Lower lobe of right lung (tissue), 2 donors: ENCODE data around the gene ANKLE1. TPM values are rescaled to one million over a fixed set of nuclear protein-coding genes. Genes with fewer than 3 reads are reported as not detected.
A peak's percentile ranks its signal among the peaks of the same experiment; 100 is the strongest.

ENCODE experiments used
- ATAC-seq, 2 donors: fragments of 200-7000 bp; cut with Tn5 transposase; one replicate each; pipeline ENCODE4 v1.9.1; 2020 to 2022; ENCODE audit warnings: mild to moderate bottlenecking in 2 of 2, moderate library complexity in 2 of 2
- DNase-seq: peaks from one replicate; pipeline ENCODE4 v3.0.0-alpha.2; 2020
- H3K27ac ChIP-seq: fragments of 200-600 bp; one replicate; pipeline ENCODE4 v1.8.0; 2022
- H3K27me3 ChIP-seq: fragments of 200-600 bp; one replicate; pipeline ENCODE4 v1.8.0; 2022; ENCODE audit warnings: low read depth
- H3K36me3 ChIP-seq: fragments of 200-600 bp; one replicate; pipeline ENCODE4 v1.8.0; 2022; ENCODE audit warnings: mild to moderate bottlenecking
- H3K4me1 ChIP-seq: fragments of 200-600 bp; one replicate; pipeline ENCODE4 v1.8.0; 2022
- H3K4me3 ChIP-seq: fragments of 200-600 bp; one replicate; pipeline ENCODE4 v1.8.0; 2022; ENCODE audit warnings: mild to moderate bottlenecking
- H3K9me3 ChIP-seq: fragments of 200-600 bp; one replicate; pipeline ENCODE4 v1.8.0; 2022
- intact Hi-C: fragments of 100-400 bp; cut with DNase I; formaldehyde crosslinking; loops from one replicate; pipeline ENCODE4 v1.11.0; 2022
- long read RNA-seq: library from polyadenylated mRNA; unstranded; transcript quantifications from one replicate; pipeline ENCODE4 v2.0.0, GENCODE V29; 2021
- total RNA-seq: library from RNA; stranded (reverse); fragmentation: NEBNext Ultra II Directional; extraction: Animal tissue kit (Norgen Biotek cat#: 25700); gene quantifications from one replicate; pipeline ENCODE4 v1.2.1, GENCODE V29; 2021
- TF ChIP-seq, protein P1 (sequence below): fragments of 200-600 bp; IDR thresholded peaks from one replicate; pipeline ENCODE4 v1.8.0; 2022; ENCODE audit warnings: antibody characterized with exemption, mild to moderate bottlenecking
- donor health status: DM: no; HTN: yes; CAD: no; lungs with severe emphysema.

Gene ANKLE1, protein sequence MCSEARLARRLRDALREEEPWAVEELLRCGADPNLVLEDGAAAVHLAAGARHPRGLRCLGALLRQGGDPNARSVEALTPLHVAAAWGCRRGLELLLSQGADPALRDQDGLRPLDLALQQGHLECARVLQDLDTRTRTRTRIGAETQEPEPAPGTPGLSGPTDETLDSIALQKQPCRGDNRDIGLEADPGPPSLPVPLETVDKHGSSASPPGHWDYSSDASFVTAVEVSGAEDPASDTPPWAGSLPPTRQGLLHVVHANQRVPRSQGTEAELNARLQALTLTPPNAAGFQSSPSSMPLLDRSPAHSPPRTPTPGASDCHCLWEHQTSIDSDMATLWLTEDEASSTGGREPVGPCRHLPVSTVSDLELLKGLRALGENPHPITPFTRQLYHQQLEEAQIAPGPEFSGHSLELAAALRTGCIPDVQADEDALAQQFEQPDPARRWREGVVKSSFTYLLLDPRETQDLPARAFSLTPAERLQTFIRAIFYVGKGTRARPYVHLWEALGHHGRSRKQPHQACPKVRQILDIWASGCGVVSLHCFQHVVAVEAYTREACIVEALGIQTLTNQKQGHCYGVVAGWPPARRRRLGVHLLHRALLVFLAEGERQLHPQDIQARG
- 0.92 TPM for total RNA-seq
- long read RNA-seq, partial matches to known transcripts: 1 of 2 reads
- long read RNA-seq, other reads (novel, unspliced or antisense): 0 of 2 reads

DNA sequence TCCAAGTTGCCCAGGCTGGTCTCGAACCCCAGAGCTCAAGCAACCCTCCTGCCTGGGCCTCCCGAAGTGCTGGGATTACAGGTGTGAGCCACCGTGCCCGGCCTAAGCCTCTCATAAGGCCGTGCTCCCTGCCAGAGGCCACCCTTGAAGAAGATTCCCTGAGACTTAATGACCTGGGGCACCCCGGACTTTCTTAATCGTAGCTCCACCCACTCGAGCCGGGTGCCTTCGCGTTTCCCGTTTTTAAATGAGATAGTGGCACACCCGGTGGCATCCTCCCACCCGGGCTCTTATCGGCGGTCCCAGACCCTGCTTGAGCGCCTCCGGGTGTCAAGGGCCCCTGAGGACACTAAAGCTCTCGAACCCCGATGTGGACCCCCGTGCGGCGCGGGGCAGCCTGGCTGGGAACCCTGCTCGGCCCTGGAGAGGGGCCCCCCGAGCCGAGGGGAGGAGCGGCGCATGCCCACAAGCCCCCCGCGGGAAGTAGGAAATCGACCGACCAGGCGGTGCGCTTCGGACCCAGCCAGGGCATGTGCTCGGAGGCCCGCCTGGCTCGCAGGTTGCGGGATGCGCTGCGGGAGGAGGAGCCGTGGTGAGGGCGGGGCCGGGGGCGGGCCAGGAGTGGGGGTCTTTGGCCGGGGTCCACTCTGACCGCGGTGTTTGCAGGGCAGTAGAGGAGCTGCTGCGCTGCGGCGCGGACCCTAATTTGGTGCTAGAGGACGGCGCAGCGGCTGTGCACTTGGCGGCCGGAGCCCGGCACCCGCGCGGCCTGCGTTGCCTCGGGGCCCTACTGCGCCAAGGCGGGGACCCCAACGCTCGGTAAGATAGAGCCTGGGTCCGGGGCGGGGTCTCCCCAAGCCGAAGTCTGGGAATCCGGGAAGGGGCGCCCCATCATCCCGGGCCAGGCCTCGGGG lies at the start of gene ANKLE1:
Gene ANKLE1, plus strand, starts transcription at position 511 of the 914 bp plus-strand sequence. Its CDS starts 20 bp downstream, at position 531.
- H3K4me1 ChIP-seq: peaks cover 20% of the 10 kb centered on the region
- DNase-seq (peak; percentile 78), ATAC-seq (peak; percentile 41 to 54)
- H3K27me3 ChIP-seq: peaks cover 20% of the 10 kb centered on the region
- peaks cover 28% of the 10 kb centered on the region for H3K36me3 ChIP-seq
- H3K9me3 ChIP-seq: no peaks in the 10 kb centered on the region
- intact Hi-C loops: loop anchor here (10.0 kb wide), 1 partner anchor 207 kb away; the partner anchor contains the start of genes HAUS8 and MYO9B
- H3K4me3 ChIP-seq: peak within 1 kb of the TSS; percentile 49
- no peak within 1 kb of the TSS for H3K27ac ChIP-seq
- TF ChIP-seq, protein P1, sequence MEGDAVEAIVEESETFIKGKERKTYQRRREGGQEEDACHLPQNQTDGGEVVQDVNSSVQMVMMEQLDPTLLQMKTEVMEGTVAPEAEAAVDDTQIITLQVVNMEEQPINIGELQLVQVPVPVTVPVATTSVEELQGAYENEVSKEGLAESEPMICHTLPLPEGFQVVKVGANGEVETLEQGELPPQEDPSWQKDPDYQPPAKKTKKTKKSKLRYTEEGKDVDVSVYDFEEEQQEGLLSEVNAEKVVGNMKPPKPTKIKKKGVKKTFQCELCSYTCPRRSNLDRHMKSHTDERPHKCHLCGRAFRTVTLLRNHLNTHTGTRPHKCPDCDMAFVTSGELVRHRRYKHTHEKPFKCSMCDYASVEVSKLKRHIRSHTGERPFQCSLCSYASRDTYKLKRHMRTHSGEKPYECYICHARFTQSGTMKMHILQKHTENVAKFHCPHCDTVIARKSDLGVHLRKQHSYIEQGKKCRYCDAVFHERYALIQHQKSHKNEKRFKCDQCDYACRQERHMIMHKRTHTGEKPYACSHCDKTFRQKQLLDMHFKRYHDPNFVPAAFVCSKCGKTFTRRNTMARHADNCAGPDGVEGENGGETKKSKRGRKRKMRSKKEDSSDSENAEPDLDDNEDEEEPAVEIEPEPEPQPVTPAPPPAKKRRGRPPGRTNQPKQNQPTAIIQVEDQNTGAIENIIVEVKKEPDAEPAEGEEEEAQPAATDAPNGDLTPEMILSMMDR: no peak

DNA sequence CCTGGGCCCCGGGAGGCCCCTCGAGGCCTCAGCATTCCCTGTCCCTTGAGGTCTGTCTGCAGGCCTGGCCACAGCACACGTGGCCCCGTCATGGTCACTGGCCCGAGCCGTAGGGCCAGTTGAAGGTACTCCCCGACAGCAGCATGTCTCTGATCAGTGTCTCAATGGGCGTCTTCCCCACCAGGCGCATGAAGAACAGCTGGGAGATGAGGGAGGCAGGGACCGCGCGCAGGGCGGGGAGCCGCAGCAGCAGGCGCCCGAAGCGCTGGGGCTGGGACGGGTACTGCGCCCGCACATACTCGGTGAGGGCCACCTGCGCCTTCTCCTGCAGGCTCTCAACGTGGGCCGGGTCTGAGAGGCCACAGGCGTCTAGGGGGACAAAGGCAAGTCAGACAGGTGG lies 49.4 kb upstream of the ANKLE1 start:
- Histone ChIP-seq H3K36me3 (peaks cover 65% of the 10 kb centered on the region), H3K4me3 (no peak overlapping the region), H3K27me3 (no peaks in the 10 kb centered on the region), H3K9me3 (no peaks in the 10 kb centered on the region), H3K27ac (no peak overlapping the region), H3K4me1 (peaks cover 34% of the 10 kb centered on the region)
- intact Hi-C loops: no loop called here
- DNase-seq (no peak), ATAC-seq (no peak)
- TF ChIP-seq, protein P1: no peak

DNA sequence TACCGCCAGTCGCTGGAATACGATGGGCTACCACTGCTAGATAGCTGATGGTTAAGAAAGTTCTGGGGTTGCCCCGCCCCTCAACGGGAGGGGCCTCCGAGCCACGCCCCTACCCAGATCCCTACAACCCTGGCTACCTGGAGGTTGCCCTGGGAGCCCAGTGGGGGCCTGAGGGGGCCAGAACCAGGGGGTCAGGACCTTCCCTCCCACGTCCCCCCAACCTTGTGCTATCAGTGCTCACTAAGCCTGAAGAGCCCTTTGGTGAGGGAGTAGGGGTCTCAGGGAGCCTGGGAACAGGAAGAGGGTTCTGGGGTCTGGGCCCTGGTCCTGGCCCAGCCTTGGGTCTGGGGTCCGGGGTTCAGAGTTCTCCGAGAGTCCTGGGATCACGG lies 46.8 kb upstream of the ANKLE1 start:
- H3K36me3 ChIP-seq: peaks cover 69% of the 10 kb centered on the region
- H3K9me3 ChIP-seq: no peaks in the 10 kb centered on the region
- H3K4me1 ChIP-seq: peaks cover 29% of the 10 kb centered on the region
- DNase-seq (peak; percentile 71), ATAC-seq (peak; percentile 77 to 82)
- intact Hi-C loops: no loop called here
- peak overlapping the region; percentile 78 for H3K27ac ChIP-seq
- TF ChIP-seq, protein P1: no peak
- H3K4me3 ChIP-seq: peak overlapping the region; percentile 68
- no peaks in the 10 kb centered on the region for H3K27me3 ChIP-seq

DNA sequence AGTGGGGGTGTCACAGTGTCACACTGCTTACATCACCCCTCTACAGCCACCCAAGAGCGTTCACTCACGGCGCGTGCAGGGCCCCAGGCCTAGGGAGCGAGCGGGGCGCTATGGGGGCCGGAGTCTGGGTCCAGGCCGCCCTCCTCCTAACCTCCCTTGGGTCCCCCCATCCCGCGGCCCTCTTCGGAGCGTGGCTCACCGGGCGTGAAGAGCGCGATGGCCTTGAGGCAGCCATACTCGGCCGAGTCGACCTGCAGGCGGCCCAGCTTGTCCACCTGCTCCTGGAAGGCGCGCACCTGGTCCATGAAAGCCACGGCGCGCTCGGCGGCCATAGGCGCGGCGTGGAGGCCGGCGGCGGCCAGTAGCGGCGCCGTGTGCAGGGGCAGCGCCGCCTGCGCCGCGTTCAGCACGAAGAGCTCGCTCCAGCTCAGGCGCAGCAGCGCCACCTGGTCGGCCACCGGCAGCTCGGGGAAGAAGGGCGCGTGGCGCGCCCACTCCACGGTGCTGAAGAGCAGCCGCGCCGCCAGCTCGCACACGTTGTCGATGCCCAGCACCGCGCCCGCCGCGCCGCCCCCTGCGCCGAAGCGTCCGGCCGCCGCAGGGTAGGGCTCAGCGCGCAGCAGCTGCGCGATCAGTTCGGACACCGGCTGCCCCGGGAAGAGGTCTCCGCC lies 46.3 kb upstream of the ANKLE1 start:
- peaks cover 34% of the 10 kb centered on the region for H3K4me1 ChIP-seq
- H3K36me3 ChIP-seq: peaks cover 65% of the 10 kb centered on the region
- H3K4me3 ChIP-seq: peak overlapping the region; percentile 68
- no peaks in the 10 kb centered on the region for H3K27me3 ChIP-seq
- intact Hi-C loops: no loop called here
- TF ChIP-seq, protein P1: peak; percentile 57
- ATAC-seq (peak; percentile 91 to 94), DNase-seq (peak; percentile 88)
- peak overlapping the region; percentile 78 for H3K27ac ChIP-seq
- H3K9me3 ChIP-seq: no peaks in the 10 kb centered on the region
